ENCODE results near the gene TMEM245. TPM values are rescaled to one million over a fixed set of nuclear protein-coding genes. Genes with fewer than 3 reads are reported as not detected.
A peak's percentile ranks its signal among the peaks of the same experiment; 100 is the strongest.
"Not testable (repeated sequence)": the region's sequence is repeated elsewhere in the genome, so short reads cannot be mapped to it uniquely, and the experiment has no call there.

Gene TMEM245
- total RNA-seq, 1 donor from 2014 or later, result 57.7 TPM

GRCh38 chr9:109064963-109065702, 54.6 kb downstream of the TMEM245 start:
- peak in 1 of 2 donors; percentile 39 for DNase-seq (ENCODE audit: low read depth in 2 of 2)

- peak in 1 of 2 donors; percentile 54 for DNase-seq (ENCODE audit: low read depth in 2 of 2)
These were observed 56.0 kb downstream of the TMEM245 start for GRCh38 chr9:109063760-109064159.

DNA sequence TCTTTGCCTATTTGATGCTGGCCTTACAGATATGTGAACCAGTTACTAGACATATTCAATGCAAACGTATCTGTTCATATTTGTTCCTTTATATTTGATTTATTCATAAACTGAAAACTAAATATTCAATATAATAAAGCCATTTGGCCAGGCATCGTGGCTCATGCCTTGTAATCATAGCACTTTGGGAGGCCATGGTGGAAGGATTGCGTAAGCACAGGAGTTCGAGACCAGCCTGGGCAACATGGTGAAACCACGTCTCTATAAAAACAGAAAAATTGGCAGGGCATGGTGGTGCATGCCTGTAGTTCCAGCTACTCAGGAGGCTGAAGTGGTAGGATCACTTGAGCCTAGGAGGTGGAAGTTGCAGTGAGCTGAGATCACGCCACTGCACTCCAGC, 57.2 kb downstream of the TMEM245 start:
- DNase-seq (ENCODE audit: low read depth in 2 of 2), result no peak

- DNase-seq (ENCODE audit: low read depth in 2 of 2), result no peak
These were observed 59.6 kb downstream of the TMEM245 start for GRCh38 chr9:109060191-109060590.

DNA sequence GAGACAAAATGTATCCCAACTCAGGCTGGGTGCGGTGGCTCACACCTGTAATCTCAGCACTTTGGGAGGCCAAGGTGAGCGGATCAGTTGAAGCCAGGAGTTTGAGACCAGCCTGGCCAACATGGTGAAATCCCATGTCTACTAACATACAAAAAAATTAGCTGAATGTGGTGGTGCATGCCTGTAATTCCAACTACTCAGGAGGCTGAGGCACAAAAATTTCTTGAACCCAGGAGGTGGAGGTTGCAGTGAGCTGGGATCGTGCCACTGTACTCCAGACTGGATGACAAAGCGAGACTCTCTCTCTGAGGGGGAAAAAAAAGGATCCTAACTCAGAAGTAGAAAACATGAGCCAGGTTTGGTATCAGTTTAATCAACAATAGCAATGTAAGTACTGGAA, 66.6 kb downstream of the TMEM245 start:
- not testable (repeated sequence) for DNase-seq (ENCODE audit: low read depth in 2 of 2)

- DNase-seq (ENCODE audit: low read depth in 2 of 2), result no peak
These were observed 67.3 kb downstream of the TMEM245 start for GRCh38 chr9:109052416-109052815.

DNA sequence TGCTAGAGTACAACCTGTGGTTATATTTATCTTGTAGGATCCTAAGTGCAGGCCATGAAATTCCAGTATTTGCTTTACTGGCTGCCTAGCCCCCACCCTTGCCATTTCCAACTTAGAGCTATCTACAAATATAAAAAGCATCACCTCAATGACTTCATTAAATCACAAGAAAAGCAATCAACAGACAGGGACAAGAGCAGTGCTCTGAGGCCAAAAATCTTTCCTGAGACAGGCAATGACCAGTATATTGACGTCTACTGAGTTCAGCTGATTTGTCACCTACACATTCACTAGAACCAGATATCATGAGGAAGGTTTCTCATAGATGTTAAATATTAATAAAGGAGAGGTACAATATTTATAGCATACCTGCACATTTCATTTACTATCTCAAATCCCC, 68.0 kb downstream of the TMEM245 start:
- DNase-seq (ENCODE audit: low read depth in 2 of 2), result no peak

- DNase-seq (ENCODE audit: low read depth in 2 of 2), result no peak
These were observed 69.3 kb downstream of the TMEM245 start for GRCh38 chr9:109050444-109050843.

GRCh38 chr9:109048822-109049221, 70.9 kb downstream of the TMEM245 start:
- no peak for DNase-seq (ENCODE audit: low read depth in 2 of 2)

DNA sequence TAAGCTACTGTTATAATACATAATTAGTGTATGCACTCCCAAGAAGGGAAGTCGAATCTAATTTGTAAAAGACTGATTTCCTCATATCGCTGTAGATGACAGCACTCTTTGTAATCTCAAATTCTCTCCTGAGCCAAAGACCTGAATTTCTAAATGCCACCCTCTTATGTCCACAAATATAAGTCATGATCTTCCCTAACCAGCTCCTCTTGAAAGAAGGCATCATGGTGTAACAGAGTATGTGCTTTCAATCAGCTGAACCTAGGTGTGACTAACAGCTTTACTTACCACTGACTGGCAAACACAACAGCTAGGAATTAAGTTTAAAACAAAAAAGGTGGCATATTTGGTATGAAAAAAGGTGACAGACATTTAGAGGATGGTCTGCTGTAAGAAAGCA, 72.5 kb downstream of the TMEM245 start:
- no peak for DNase-seq (ENCODE audit: low read depth in 2 of 2)

DNA sequence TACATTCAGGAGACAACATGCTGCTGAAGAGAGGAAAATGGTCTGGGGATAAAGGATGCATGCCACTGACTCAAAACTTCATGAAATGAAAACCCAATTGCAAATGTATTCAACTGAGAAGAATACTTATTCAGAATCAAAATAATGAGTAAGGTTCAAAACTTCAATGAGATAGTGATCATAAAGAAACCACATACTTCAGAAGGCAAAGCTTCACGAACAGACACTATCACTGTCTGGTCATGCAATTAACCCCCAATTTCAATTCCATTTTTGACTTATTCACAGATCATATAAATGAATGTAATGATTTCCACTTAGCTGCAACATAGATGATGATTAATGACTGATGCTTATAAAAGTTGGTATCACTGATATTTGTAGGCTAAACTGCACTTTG, 73.4 kb downstream of the TMEM245 start:
- no peak for DNase-seq (ENCODE audit: low read depth in 2 of 2)

DNA sequence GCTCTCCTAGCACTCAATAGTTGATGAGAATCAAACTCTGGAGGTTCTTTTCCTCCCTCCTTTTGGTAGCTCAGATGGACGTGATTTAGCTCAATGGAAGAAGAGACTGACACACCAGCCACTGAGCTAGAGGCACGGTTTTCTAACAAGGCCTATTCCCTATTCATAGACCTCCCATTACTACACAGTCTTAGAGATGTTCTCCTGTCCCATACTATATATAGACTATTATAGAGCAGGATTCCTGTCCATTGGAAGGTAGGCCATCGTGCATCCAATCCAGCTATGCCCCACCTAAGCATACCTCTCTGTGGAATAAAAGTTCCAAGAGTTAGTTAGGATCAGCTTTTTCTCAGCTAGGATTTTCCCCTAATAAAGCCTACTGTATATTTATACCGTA, 76.2 kb downstream of the TMEM245 start:
- no peak for DNase-seq (ENCODE audit: low read depth in 2 of 2)

- DNase-seq (ENCODE audit: low read depth in 2 of 2), result no peak
These were observed 79.2 kb downstream of the TMEM245 start for GRCh38 chr9:109040571-109040970.

GRCh38 chr9:109039539-109039938, 80.2 kb downstream of the TMEM245 start:
- peak; percentile 28 to 45 for DNase-seq (ENCODE audit: low read depth in 2 of 2)

GRCh38 chr9:109037946-109038715, 81.6 kb downstream of the TMEM245 start:
- no peak for DNase-seq (ENCODE audit: low read depth in 2 of 2)

GRCh38 chr9:109036744-109037680, 82.7 kb downstream of the TMEM245 start:
- peak in 1 of 2 donors; percentile 21 for DNase-seq (ENCODE audit: low read depth in 2 of 2)

DNA sequence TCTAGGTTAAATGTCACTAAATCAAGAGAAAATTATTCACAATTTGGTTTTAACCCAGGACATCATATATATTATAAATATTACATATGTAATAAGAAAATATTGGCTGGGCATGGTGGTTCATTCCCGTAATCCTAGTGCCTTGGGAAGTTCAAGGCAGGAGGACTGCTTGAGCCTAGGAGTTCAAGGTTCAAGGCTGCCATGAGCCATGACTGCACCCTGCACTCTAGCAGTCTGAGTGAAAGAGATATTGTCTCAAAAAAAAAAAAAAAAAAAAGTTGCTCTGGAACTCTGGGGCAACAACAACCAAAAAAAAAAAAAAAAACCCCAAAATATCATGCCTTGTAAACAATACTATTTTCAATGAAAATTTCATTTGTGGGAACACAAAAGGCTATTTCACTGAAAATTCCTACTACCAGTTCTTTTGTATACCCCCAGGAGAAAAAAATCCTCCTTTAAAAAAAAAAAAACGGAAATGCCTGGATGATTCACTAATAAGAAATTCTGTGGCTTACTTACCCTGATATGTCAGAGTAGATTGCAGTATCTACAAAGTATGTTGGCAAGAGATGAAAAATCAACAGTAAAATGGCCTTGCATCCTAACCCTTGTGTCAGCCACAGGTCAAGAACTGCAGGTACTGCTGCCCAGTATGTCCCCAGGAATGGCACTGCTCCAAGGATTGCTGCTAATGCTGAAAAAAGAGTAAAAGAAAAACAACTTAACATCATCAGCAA, 83.9 kb downstream of the TMEM245 start:
- peak; percentile 57 to 87 for DNase-seq (ENCODE audit: low read depth in 2 of 2)

DNA sequence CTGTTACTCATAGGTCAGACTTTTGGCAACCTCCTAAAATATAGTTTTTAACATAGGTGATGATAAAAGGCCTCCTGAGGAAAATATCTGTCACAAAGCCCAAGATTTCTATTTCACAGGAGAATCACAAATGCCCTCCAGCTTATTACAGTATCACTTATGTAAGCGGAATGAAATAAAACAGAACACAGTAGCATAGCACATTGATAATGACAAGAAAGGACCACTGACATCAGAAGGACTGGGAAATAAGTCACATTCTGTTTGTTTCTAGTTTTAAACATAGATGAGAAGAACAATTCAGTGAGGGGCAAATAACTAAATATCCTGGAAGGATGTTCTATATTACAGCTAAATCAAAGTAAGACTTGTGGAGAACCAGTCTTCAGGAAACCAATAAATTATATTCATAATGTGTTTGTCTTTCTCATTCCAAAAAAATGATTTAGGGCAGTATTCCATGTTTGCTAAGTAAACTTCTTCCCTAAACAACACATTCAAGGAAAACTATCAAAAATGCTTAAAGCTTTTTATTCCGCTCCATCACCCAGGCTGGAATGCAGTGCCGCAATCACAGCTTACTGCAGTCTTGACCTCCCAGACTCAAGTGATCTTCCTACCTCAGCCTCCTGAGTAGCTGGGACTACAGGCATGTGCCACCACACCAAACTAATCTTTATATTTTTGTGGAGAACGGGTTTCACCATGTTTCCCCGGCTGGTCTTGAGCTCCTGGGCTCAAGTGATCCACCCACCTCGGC, 85.6 kb downstream of the TMEM245 start:
- no peak for DNase-seq (ENCODE audit: low read depth in 2 of 2)

GRCh38 chr9:109031241-109031640, 88.5 kb downstream of the TMEM245 start:
- DNase-seq (ENCODE audit: low read depth in 2 of 2), result no peak

DNA sequence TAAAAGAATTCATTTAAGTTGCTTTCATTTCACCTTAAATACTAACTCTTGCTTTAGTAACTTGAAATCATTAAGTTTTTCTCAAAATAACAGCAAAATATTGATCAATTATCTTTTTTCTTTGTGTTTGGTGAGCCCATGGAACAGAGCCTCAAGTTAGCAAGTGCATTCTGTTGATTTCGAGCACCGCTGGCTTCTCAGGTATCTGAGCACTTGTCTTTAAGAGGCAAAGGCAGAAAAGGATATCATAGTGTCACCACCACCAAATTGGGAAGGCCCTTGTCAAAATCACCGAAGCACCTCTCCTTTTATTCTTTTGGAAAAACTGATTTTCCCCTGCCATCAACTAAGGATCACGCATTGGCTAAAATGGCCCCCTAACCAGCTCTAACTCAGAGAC, 89.3 kb downstream of the TMEM245 start:
- no peak for DNase-seq (ENCODE audit: low read depth in 2 of 2)
